ENCODE measurements around the gene PDE11A.

The PDE11A gene

GRCh38 chr2:177669201-177669600, 403.4 kb downstream of the PDE11A start:
- no peak for DNase-seq (ENCODE audit: low spot score)

DNA sequence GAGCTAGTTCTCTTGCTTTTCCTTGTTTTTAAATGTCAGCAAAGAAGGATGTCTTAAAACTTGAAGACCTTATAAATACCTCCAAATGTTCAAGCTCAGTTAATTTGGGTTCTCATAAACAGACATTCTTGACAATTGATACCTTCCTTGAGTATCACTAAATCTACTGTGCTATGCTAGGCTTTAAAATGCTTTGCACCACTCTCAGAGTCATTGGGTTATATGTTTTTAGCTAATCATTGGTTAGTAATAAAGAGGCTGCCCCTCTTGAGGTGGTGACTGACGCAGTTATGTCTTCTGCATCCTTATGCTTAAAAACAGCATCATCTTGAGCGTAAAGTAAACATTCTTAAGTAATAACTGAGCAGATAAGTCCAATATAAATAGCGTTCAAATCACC, 404.0 kb downstream of the PDE11A start:
- DNase-seq (ENCODE audit: low spot score) = no peak

DNA sequence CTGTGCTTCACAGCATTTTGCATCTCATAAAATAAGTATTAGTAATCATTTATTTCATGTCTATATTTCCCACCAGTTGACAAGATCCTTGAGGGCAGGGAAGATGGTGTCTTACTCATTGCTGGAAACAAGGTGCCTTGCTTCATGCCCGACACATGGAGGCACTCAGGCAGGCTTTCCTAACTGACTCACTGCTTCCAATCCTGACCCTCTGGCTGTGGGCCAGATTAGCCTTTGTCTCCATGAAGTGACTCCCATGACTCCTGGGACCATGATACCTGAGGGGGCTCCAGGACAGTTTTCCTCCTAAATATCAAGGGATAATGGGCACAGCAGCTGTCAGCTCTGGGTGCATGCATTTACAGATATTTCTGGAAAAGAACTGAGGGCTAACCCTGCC, 405.0 kb downstream of the PDE11A start:
- peak; percentile 65 for DNase-seq (ENCODE audit: low spot score)

- peak; percentile 28 for DNase-seq (ENCODE audit: low spot score)
Measured at GRCh38 chr2:177666408-177666807, 406.2 kb downstream of the PDE11A start.

DNA sequence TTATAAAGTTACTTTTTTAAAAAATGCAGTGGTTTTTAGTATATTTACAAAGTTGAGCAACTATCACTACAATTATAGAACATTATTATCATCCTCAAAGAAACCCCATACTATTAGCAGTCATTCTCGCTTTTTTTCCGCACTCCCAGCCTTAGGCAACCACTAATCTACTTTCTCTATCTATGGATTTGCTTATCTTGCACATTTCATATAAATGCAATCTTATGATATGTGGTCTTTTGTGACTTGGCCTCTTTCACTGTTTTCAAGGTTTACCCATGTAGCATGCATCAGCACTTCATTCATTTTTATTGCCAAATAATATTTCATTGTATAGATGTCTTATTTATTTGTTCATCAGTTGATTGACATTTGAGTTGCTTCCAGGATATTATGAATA, 406.6 kb downstream of the PDE11A start:
- no peak for DNase-seq (ENCODE audit: low spot score)

- DNase-seq (ENCODE audit: low spot score) = no peak
Measured at GRCh38 chr2:177665328-177665727, 407.2 kb downstream of the PDE11A start.

GRCh38 chr2:177662895-177663294, 409.7 kb downstream of the PDE11A start:
- DNase-seq (ENCODE audit: low spot score) = no peak

DNA sequence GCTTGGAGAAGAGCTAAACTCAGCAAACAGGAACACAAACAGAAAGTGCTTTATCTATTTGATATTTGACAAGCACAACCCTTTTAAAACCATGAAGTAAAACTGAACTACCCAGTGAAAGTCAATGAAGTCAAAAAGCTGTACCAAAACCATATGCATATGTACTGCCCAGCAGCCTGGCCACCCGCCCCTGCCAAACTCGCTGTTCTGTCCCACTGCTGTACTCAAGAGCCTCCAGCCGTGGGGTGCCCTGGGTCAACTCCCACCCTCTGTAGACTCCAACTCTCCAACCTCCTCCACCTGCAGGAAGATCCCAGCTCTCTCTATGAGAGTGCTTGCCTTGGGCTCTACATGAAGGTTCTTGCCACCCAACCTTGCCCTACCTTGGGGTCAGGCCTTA, 411.8 kb downstream of the PDE11A start:
- no peak for DNase-seq (ENCODE audit: low spot score)

DNA sequence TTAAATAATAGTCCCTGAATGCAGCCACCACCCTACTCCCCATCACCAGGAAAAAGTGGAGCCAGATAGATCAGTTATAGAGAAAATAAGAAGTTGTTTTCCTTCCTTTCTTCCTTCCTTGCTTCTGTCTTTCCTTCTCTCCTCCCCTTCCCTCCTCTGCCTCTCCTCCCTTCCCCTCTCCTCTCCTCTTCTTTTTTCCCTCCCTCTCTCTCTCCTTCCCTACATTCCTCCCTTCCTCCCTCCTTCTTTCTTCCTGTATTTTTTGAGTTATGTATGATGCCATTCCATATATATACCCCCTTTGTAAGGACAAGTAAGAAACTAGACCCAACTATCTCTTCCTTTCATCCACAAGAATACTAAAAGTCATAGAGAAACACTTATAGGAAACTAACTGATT, 414.3 kb downstream of the PDE11A start:
- no peak for DNase-seq (ENCODE audit: low spot score)

DNA sequence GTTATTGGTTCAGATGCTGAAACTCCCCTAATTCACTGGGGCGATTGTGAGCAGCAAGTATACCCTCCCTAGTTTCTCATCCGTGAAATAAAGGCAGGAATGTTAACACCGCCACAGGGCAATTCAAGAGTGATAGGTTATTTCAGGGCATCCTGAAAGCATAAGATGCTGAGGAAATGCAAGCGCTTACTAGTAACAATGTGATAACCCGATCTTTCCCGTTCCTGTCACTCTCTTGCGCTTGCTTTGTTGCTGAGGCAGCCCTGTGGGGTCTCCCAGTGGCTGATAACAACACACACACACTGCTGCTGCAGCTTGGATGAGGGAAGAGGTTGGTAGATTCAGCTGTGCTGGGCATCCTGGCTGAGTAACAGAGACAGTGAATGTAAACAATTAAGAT, 420.7 kb downstream of the PDE11A start:
- DNase-seq (ENCODE audit: low spot score) = no peak

DNA sequence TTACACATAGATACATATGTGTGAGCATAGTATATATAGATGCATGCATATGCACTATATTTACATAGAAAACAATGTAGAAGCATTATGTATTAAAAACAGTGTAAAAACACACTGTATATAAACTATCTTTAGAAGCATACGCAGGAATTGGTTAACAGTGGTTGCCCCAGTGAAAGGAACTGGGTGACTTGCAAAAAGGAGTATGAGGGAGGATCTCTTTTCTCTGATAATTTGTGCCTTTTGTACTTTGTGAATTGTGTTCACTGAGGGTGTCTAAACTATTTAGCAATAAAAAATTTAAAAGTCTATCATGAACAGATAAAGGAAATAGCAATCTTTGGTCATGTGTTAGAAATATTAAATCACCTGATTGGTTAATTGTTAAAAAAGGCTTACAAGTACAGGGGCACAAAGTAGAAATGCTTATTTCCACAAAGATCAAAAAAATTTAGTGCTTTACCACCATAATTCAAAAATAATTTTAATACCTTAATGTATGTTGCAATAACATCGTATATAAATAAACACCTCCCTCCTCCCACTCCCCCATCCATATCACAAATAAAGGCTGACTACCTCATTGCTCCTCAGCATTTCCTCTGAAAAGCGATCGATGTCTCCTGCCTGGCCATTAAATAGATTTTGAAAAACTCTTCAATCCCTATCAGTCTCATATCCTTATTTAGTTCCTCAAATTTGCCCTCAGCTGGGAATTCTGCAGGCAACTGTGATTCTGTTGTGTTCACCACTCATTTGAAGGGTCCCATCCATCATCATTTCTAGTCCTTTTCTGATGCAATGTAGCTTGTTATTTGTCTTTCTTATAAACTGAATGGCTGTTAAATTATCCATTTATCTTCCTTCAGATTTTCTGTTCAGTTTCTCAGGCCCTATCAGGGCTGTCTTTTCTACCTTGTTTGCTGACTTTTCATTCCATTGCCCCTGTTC, 422.7 kb downstream of the PDE11A start:
- no peak for DNase-seq (ENCODE audit: low spot score)

GRCh38 chr2:177646791-177647190, 425.8 kb downstream of the PDE11A start:
- no peak for DNase-seq (ENCODE audit: low spot score)

DNA sequence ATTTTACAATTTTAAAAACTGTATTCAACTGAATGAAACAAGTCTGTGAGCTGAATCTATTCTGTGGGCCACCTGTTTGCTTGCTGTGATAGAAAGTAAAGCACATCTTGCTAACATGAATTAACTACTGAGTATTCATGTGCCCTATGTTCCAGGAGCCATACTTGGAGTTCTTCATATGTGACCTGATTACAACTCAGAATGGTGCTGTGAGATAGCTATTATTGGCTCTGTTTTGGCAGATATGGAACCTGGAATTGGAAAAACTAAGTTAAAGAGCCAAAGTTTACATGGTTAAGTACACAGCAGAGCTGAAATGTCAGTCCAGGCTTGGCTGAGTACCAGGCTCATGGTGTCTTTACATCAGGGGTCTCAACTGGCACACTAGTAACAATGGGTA, 426.3 kb downstream of the PDE11A start:
- DNase-seq (ENCODE audit: low spot score) = no peak

GRCh38 chr2:177641331-177641730, 431.2 kb downstream of the PDE11A start:
- no peak for DNase-seq (ENCODE audit: low spot score)

- DNase-seq (ENCODE audit: low spot score) = no peak
Measured at GRCh38 chr2:177640423-177640822, 432.2 kb downstream of the PDE11A start.

GRCh38 chr2:177639262-177639914, 433.2 kb downstream of the PDE11A start:
- no peak for DNase-seq (ENCODE audit: low spot score)

GRCh38 chr2:177638507-177638906, 434.1 kb downstream of the PDE11A start:
- no peak for DNase-seq (ENCODE audit: low spot score)

- DNase-seq (ENCODE audit: low spot score) = no peak
Measured at GRCh38 chr2:177636672-177637071, 435.9 kb downstream of the PDE11A start.

GRCh38 chr2:177635696-177636095, 436.9 kb downstream of the PDE11A start:
- no peak for DNase-seq (ENCODE audit: low spot score)

GRCh38 chr2:177633910-177634294, 438.7 kb downstream of the PDE11A start:
- no peak for DNase-seq (ENCODE audit: low spot score)

- DNase-seq (ENCODE audit: low spot score) = peak; percentile 63
Measured at GRCh38 chr2:177633111-177633510, 439.5 kb downstream of the PDE11A start.

DNA sequence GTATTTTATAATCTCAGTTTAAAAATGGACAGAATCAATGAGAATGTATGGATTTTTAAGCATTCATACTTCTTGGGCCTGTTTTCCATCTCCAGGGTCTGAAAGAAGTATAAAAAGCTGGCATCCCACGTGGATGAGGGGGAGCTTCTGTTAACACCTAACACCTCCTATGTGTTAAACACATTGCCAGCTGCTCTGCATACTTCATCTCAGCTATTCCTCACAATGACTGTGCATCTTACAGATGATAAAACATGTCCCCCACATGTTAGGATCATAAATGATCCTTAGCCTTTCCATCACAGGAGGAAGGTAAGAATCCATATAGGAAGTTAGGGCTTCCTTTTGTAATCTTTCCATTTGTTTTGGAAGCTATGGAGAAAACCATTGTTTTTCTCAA, 440.9 kb downstream of the PDE11A start:
- DNase-seq (ENCODE audit: low spot score) = no peak

DNA sequence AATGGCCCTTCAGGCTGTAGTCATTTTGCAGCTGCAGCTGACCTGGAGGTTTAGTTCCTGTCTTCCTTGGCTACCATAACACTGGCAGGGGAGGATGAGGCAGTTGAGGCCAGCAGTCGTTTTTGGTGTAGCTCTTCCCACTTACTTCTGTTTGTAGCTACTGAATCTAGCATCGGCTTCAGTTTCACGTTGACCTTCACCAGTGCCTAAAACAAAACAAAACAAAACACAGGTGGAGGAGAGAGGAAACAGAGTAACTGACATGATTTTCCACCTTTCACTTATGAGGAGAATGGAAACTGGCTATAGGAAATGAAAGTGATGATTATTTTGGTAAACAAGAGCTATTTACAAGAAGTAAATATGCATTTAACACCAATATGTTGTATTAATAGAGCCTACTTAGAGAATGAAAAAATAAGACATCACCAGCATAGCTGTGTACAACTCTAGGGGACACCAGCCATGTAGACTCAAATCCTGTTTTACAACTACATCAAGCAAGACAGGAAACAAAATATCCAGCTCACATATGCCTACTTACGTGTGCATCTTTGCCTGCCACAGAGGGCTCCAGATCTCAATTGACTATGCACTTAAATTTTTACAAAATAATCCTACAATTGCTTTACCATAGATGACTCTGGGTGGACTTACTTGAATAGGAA, 443.1 kb downstream of the PDE11A start:
- no peak for DNase-seq (ENCODE audit: low spot score)
